PC-3 (cell line): ENCODE measurements around the gene CYLD.

Experiments
- CTCF ChIP-seq: fragments of 300-600 bp; sonication (generic); conservative IDR thresholded peaks from 2 replicates; pipeline ENCODE4 v1.5.1; 2017; ENCODE audit warnings: antibody characterized with exemption, low read depth, mild to moderate bottlenecking, low read length
- EZH2 ChIP-seq: fragments of 300-600 bp; sonication (generic); IDR thresholded peaks from one replicate; pipeline ENCODE4 v1.6.1; 2017; ENCODE audit warnings: antibody characterized with exemption, mild to moderate bottlenecking, low read length; ENCODE audit not compliant: unreplicated experiment
- EZH2phosphoT487 ChIP-seq: fragments of 300-600 bp; sonication (generic); IDR thresholded peaks from 2 replicates; pipeline ENCODE4 v1.6.1; 2018; ENCODE audit warnings: mild to moderate bottlenecking, antibody characterized with exemption, low read length, borderline replicate concordance

- TF ChIP-seq CTCF (no peak), EZH2phosphoT487 (no peak), EZH2 (no peak)
Measured at GRCh38 chr16:50731989-50732832, 9.7 kb upstream of the CYLD start.
